ENCODE measurements around the gene RANBP17.
"Not testable (repeated sequence)": the region's sequence is repeated elsewhere in the genome, so short reads cannot be mapped to it uniquely, and the experiment has no call there.

Gene RANBP17

DNA sequence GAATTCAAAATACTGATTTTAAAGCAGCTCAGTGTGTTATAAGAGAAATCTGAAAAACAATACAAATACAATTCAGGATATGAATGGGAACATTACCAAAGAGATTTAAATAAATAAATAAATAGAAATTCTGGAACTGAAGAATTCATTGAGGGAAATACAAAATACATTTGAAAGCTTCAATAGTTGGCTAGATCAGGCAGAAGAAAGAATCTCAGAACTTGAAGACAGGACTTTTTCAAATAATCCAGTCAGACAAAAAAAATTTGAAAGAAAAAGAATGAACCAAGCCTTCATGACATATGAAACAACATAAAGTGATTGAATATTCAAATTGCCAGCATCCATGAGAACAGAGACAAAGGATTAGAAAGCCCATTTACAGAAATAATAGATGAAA lies 387.6 kb downstream of the RANBP17 start:
- DNase-seq (ENCODE audit: low read depth): no peak

DNA sequence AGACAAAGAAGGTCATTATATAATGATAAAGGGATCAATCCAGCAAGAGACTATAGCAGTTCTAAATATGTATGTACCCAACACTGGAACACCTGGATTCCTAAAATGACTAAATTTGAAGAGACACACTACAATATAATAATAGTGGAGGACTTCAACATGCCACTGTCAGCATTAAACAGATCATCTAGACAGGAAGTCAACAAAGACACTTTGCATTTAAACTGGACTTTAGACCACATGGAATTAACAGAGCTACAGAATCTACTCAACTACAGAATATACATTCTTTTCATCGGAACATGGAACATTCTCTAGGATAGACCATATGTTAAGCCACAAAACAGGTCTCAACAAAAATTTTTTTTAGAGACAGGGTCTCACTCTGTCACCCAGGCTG lies 388.9 kb downstream of the RANBP17 start:
- no peak for DNase-seq (ENCODE audit: low read depth)

DNA sequence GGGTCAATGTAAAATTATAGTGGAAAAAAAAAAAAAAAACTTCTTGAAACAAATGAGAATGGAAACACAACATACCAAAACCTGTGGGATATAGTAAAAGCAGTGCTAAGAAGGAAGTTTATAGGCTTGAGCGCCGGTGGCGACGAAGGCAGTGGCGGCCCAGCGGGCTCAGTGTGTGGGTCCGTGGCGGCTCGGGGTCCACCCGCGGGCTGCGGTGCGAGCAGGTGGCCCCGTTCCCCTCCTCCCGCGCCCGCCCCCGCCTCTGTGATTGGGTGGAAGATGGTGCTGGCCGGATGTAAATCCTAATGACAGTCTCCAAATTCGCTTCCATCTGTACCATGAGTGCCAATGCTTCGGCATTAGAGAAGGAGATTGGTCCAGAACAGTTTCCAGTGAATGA lies 389.7 kb downstream of the RANBP17 start:
- no peak for DNase-seq (ENCODE audit: low read depth)

DNA sequence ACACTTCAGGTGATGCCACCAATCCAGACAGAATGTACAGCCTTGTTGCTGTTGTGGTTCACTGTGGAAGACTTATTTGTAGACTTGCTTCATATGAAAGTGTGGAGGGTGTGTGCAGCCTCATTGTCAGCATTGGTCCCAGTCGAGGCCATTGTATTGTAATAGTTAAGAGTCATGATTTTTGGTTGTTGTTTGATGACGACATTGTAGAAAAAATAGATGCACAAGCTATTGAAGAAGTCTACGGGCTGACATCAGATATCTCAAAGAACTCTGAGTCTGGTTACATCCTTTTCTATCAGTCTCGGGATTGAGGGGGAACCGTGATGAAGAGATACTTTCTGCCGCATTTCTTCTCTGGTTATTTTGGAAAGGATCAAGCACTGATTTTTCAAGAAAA lies 390.9 kb downstream of the RANBP17 start:
- DNase-seq (ENCODE audit: low read depth): no peak

DNA sequence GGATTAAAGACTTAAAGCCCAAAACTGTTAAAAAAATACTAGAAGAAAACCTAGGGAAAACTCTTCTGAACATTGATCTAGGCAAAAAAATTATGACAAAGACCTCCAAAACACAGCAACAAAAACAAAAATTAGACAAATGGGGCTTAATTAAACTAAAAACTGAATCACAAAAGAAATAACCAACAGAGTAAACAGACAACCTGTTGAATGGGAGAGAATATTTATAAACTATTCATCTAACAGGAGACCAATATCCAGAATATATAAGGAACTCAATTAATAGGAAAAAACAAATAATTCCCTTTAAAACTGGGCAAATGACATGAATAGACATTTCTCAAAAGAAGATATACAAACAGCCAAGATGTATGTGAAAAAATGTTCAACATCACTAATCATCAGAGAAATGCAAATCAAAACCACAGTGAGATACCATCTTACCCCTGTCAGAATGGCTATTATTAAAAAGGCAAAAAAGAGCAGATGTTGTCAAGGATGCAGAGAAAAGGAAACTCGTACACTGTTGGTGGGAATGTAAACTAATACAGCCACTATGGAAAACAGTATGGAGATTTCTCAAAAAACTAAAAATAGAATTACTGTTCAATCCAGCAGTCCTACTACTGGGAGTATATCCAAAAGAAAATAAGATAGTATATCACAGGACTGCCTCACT lies 397.1 kb downstream of the RANBP17 start:
- peak; percentile 29 for DNase-seq (ENCODE audit: low read depth)

DNA sequence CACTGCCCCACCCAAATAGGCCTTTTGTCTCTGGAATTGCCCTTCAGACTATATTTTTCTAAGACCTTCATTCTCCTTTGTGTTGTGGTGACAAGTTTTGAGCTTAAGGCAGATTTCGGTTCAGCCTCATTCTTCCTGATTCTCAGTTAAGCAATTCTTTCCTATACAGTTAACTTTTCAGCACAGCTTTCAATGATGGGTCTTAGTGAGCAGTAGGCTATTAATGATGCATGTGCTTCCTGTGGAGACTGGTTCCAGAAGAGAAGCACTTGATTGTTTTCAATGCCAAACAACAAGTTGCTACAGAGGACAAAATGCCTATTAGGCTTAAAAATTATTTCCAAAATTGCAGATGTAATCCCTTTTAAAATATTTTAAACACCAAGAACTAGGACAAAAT lies 399.5 kb downstream of the RANBP17 start:
- no peak for DNase-seq (ENCODE audit: low read depth)

DNA sequence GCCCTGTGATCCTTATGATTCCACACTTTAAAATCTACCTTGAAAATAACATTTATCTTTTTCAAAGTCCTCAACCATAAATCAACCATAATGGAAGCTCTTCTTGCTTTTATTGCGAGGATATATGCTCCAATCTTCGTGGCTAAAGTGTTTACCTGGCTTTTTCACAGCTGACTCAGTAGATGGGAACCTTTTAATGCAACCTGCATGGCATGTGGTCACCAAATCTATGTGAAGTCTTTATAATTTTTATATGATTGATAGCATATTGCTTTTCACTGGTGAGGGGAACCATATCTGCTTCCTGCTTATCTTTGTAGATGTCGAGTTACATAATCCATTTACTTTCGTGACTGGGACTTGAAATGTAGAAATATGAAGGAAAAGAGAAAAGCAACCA lies 400.1 kb downstream of the RANBP17 start:
- DNase-seq (ENCODE audit: low read depth): no peak

DNA sequence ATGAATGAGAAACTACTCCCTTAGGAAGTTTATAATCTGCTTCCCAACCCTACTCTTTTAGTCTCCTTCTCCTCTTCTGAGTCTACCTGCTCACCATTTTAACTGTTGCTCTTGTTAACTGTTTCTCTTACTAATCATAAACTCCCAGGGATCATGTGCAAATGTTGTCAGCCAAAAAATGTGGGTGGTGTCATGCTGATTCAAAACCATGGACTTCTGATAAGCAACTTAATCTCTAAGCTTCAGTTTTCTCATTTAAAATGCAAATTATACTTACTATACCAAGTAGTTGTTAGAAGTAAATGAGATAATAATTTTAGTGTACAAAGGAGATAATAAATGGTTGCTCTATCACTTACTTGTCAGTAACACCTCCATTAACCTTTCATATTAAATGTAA lies 401.4 kb downstream of the RANBP17 start:
- DNase-seq (ENCODE audit: low read depth): no peak

DNA sequence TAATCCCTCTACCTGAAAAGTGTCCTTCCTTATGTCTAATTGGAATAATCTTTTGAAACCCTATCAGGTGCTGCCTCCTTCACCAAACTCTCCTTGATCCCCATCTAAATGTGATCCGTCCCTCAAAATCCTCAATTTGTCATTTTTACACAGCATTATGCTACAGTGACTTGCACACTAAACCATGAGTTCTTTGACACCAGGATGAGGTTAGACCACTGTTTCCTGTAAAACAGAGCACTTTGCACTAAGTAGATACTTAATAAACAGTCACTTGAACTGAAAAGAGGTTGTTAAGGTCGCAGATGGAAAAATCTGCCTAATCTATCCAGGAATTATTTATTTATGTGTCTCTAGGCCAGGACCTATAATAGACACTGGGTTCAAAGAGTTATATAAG lies 403.0 kb downstream of the RANBP17 start:
- DNase-seq (ENCODE audit: low read depth): no peak

DNA sequence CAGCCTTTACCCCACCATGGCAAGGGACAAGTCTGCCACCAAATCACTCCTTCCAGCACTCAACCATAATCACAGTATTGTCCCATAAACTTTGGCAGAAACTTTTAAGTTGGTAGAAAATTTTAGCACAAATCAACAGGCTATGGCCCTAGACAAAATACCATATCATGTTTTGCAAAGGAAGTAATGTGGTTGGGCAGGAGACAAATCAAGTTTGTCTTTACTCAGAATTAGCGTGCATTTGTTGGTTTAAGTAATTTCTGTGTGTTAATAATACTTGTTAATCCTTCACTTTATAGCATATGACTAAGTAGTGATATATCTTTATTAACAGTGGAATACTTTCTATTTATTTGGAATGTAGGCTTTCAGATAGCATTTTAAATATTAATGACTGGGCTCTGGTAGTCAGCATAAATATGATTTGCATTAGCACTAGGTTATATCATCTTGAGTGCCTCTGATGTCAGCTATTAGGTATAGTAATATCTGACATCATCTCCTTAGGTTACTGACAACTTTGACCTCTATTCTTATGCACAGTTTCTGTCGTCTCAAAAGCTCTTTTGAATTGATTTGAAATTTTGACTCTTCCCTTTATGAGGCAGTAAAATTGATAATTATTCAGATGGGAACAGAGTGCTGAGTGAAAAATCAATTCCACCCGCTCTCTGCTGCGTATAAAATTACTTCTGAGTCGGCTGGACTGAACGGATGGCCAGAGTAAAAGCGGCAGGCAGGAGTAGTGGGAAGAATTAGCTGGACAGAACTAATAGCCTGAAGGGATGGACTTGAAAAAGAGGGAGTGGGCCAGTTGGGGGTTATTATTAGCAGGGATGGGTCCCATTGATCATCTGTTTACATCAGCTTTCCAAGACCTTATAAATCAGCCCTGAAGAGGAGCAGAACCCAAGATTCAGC lies 407.1 kb downstream of the RANBP17 start:
- no peak for DNase-seq (ENCODE audit: low read depth)

DNA sequence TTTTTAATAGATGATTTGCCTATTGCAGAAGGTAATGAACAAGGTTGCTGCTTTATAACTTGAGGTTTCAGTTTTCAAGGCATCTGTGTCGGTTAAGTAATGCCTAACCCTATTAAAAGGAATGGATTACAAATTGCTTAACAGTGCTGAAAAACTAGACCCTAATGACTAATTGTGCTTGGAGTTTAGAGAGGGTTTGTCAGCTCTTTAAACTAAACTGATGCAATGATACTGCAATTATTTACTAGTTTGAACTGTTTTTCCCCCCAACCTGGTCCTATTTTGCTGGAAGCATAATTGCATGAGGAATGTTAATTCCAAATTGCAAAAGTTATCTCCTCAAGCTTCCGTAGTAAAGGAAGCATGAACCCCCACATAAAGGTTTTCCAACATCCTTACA lies 407.9 kb downstream of the RANBP17 start:
- peak; percentile 82 for DNase-seq (ENCODE audit: low read depth)

DNA sequence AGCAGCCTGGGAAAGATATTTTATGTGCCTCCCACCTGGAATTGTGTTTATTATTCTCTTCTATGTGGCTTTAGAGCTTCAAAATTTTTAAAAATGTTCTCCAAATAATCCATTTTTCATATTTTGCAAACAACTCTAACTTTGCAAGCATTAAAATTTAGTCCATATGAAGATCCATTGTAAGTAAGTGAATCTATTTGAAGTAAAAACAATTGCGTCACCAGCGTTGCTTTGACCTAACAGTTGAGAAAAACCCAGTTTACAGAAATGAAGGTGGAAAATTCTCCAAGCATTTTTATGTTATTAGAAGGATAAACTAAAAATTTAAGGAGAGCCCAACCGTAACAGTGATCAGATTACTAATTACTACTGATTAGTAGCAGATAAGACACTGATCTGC lies 408.3 kb downstream of the RANBP17 start:
- DNase-seq (ENCODE audit: low read depth): no peak

DNA sequence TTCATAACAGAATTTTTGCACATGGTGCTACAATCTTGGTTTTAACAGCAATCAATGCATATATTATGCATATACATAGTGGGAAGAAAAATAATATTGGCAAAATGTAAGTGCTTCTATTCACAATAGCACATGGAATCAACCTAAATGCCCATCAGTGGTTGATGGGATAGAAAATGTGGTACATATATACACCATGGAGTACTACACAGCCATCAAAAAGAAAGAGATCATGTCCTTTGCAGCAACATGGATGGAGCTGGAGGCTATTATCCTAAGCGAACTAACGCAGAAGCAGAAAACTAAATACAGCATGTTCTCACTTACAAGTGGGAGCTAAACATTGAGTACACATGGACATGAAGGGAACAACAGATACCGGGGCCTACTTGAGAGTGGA lies 410.0 kb downstream of the RANBP17 start:
- no peak for DNase-seq (ENCODE audit: low read depth)

DNA sequence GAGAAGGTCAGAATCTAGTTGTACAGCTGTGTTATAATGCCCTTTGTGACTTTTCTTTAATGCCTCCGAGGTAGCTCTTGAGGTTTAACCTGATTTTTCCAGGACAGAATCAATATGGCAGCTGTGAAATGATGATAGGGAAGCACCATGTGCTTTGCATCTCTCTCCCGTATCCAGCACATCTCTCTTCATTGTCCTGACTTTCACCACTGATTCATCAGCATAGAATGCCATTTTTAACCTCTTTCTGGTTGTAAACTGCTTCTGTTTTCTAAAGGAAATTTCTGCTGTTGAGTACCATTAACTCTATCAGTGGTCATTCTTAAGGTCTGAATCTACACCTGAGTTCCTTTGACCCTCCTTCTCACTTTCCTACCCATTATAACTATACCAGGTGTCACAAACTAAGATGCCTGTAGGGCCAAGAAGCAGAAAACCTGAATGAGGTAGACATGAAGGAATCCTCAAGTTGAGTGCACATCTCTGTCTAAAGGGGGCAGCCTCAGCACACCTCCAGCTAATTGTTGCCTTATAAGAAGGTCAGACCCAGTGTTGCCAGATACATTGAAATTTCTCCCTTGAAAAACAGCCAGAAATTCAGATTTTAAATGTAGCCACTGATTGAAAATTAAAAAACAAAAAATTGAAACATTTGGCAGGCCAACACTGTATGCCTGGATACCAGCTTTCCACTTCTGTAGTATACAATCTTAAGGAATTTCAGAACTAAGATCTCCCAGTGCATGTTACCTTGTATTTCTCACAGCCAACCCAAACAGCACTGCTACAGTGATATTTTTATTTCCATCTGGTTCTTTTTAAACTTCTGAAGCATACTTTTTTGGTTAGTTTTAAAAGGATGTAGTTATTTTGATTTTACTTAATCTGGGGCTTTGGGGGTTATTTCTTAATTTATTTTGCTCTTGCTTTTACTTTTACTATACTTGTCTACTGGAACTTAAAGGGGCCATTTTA lies 411.5 kb downstream of the RANBP17 start:
- DNase-seq (ENCODE audit: low read depth): peak; percentile 63

DNA sequence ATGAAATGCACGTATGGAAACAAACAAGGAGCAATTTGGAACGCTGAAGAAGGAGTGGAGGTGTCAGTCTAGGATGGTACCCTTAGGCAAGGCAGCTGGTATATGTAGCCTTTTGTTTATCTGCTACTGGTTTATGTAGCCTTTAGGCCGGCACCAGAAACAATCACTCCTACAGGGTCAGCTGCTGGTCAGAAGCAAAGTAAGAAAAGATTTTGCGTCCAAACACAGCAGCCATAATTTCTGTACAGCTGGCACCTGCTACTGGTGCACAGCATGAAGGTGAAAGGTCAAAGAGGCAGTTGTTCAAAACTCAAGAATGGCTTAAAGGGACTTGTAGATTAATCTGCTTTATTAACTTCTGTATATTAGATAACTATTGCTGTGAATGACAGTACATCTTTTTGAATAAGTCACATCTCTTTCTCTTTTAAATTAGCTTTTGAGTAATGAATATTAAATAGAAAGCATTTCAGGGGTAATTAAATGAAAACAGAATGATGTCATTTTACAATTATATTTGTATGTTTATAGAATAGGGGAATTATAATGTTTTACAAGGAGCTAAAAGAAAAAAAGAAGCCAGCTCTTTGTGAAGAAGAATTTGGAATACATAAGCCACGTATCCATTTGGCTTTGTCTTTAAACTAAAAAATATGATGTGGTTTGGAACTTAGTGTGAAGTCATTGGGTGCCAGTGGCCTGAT lies 414.2 kb downstream of the RANBP17 start:
- DNase-seq (ENCODE audit: low read depth): no peak

DNA sequence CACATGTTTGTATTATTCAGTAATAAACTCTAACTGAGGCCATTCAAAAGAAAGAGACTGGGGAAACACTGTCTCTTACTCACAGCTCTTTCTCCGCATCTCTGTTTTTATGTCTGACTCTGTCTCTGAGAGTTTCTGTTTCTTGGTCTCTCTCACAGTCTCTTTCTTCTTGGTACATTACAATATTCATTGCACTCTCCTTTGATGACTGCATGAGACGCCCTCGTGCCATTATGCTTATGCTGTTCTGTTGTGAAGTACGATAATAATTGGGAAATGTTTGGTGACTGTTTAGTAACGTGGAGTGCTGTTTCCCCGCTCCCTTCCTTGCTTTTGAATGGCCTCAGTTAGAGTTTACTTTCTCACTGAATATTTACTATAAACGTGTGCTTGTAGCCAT lies 421.9 kb downstream of the RANBP17 start:
- no peak for DNase-seq (ENCODE audit: low read depth)

DNA sequence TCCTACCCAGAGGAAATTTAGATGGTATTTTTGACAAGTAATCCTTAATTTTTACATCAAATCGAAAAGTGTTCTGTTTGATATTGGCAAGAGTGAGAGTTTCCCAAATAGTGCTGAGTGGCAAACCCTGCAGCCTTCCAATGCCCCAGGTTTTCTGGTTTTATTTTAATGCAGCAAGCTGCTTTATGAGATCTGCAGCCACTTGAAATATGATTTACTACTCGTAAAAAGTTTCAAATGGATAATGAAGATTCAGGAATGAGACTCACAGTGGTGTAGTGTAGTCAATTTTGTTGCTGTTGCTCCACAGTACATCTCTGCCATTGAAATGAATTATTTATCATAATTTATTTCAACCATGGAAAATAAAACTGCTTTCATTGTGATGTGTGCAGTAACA lies 423.6 kb downstream of the RANBP17 start:
- no peak for DNase-seq (ENCODE audit: low read depth)

DNA sequence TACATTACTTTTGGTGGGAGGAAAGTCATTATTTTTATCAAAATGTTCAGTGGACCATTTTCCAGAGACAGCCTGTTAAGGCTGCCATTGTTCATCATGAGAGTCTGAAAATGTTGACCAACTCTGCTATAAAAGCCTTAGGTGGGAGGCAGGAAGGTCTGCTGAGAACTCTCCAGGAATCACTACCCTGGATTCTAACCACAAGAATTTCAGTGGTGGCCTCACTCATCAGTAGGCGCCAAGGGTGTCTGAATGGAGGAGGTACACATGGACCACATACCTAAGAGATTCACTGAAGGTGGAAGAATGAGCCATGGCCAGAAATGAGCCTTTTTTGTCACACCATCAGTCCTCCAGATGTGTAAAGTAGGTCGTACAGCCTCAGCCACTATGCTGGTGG lies 426.2 kb downstream of the RANBP17 start:
- DNase-seq (ENCODE audit: low read depth): no peak

DNA sequence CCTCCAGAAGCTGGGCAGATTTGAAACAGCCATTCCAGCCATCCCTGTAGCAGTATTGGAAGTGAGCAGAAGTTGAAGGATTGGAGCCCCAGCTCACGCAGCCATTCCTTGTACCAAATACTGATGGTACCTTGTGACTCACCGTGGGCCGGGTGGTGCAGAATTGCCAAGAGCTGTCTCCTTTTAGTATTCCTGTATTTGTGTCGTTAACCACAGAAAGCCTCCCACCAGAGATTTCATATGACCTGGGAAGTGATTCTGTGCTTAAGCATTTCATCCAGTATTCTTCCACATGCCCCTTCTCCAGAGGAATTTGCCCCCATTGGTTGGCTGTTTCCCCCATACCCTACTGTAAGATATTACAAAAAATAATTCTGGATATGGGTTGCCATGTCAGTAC lies 429.6 kb downstream of the RANBP17 start:
- no peak for DNase-seq (ENCODE audit: low read depth)

DNA sequence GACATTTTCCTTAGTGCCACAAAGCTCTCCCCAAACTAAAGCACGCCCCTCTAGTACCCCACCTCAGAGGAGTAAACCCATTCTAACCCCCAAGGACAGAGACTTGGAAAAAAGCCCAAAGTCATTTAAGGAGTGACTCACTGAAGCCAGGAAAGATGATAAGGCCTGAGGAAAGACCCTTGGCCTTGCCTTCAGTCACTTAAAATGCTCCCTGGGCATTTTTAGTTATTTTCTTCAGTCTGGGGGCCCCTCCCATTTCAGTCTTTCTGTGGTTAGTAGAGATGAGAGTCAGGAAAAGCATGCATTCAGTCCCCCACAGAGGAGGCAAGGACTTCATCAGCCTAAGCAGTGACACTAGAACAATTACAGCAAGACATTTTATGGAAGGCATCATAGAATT lies 433.5 kb downstream of the RANBP17 start:
- peak; percentile 52 for DNase-seq (ENCODE audit: low read depth)

DNA sequence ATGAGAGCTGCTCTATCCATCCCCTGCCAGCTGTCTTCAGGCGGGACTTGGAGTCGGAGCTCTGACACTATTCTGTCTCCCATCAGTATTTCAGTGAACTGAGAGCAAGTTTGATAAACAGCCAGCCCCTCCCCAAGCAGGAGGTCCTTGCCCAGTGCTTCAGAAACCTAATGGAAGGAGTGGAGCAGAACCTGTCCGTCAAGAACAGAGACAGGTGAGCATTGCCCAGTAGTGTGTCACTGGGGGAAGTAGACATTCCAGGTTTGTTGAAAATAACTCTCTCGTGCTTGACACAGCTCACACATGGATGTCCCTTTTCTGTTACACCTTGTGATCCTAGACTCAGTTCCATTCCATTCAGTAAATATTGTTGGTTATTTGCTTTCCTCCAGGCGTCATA lies 434.0 kb downstream of the RANBP17 start:
- no peak for DNase-seq (ENCODE audit: low read depth)

DNA sequence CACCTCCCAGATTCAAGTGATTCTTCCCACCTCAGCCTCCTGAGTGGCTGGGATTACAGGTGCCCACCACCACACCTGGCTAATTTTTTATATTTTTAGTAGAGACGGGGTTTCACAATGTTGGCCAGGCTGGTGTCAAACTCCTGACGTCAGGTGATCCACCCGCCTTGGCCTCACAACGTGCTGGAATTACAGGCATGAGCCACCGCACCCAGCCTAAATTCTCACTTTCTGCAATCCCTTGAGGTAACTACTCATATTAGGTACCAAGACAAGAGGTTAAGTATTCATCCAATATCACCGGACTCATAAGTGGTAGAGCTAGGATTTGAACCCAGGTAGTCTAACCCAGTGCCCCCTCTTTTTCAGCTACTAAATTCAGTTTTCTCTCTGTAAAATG lies 436.1 kb downstream of the RANBP17 start:
- not testable (repeated sequence) for DNase-seq (ENCODE audit: low read depth)
